Spinal cord (tissue), 10 donors: ENCODE results near the gene EXOC6B. TPM values are rescaled to one million over a fixed set of nuclear protein-coding genes. Genes with fewer than 3 reads are reported as not detected.

Experiments
- DNase-seq, 6 donors: peaks; one replicate each; pipeline versions ENCODE4 v3.0.0 to v3.0.0-alpha.2; 2013 to 2015; ENCODE audit warnings: low spot score in 6 of 6, low read depth in 4 of 6
- H3K27ac ChIP-seq: one replicate; pipeline ENCODE4 v1.5.1; 2013; ENCODE audit warnings: low read depth, low read length, control low read depth
- H3K27me3 ChIP-seq: one replicate; pipeline ENCODE4 v1.6.1; 2013; ENCODE audit warnings: low read length; ENCODE audit not compliant: control insufficient read depth, insufficient read depth
- H3K36me3 ChIP-seq: one replicate; pipeline ENCODE4 v1.6.1; 2013; ENCODE audit warnings: low read length; ENCODE audit not compliant: control insufficient read depth, insufficient read depth
- H3K4me1 ChIP-seq: one replicate; pipeline ENCODE4 v1.6.1; 2013; ENCODE audit warnings: low read length; ENCODE audit not compliant: control insufficient read depth, insufficient read depth
- H3K4me3 ChIP-seq: one replicate; pipeline ENCODE4 v1.5.1; 2013; ENCODE audit warnings: low read depth, low read length, control low read depth
- H3K9me3 ChIP-seq: one replicate; pipeline ENCODE4 v1.6.1; 2013; ENCODE audit warnings: low read length; ENCODE audit not compliant: control insufficient read depth, insufficient read depth
- WGBS: methylation state at CpG from one replicate; pipeline ENCODE4 v1.1.5; 2013; ENCODE audit warnings: missing lambda C conversion rate; ENCODE audit not compliant: insufficient coverage; 5-methylcytosine and 5-hydroxymethylcytosine counted together
- polyA plus RNA-seq, 2 donors: library from polyadenylated mRNA; unstranded; fragments of 120-200 nt; gene quantifications; one replicate each; pipeline ENCODE4 v1.2.1, GENCODE V29; 2013; ENCODE audit not compliant: insufficient read length in 2 of 2
- total RNA-seq, 2 donors: library from RNA; depleted of rRNA in 1 of 2; stranded (reverse); fragments of 120-200 nt in 1 of 2; fragments of >200 nt in 1 of 2; gene quantifications; one replicate each; pipeline versions ENCODE4 v1.2.3 to v1.2.4, GENCODE V29; 2013 to 2014
- donor health status: healthy.

EXOC6B gene
- total and polyA plus RNA-seq, 4 donors = 29.4 to 76.8 (median 38.0) TPM

DNA sequence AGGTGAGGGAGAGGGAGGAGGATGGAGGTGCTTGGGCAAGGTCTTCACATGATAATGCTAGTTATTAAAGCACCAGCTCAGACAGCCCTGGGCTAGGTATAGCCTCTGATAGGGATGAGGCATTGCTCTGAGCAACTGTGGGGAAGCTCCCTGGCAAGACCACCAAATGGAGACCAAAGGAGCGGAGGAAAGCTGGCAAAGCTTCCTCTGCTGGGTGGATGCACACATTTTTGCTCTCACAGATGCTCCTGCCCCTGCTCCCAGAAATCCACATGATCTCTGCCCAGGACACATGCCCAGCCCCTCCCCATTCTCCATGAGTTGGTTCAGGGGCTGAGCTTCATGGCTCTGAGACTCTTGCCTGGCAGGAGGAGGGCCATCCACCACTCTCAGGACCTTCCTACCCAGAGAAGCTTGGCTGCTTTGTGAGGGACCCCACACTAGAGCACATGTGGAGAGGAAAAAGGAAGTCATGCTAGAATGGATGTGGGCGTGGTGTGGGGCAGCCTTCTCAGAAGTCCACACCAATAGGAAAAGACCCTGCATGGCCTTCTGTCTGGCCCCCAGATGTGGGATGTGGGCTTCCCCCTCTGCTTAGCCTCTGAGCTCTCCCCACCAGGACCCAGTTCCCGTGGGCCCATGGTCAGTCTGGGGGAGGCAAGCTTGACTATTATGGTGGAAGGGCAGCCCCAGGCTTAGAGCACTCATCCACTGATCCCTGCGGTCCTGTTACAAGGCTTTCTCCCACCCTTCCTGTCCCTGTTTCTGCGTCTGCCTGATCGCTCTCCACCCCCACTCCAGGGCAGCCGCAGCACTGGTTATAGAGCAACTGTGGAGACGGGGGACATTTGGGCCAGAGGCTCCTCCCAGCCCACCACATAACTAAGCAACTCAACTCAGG, 667.7 kb downstream of the EXOC6B start:
- H3K36me3 ChIP-seq = peaks cover 3% of the 10 kb centered on the region
- H3K27ac ChIP-seq = no peak overlapping the region
- H3K4me1 ChIP-seq = peaks cover 23% of the 10 kb centered on the region
- DNase-seq = no peak
- WGBS = 76% methylated on average over 6 of the region's 8 CpGs
- H3K9me3 ChIP-seq = no peaks in the 10 kb centered on the region
- H3K4me3 ChIP-seq = no peak overlapping the region
- peaks cover 23% of the 10 kb centered on the region for H3K27me3 ChIP-seq

DNA sequence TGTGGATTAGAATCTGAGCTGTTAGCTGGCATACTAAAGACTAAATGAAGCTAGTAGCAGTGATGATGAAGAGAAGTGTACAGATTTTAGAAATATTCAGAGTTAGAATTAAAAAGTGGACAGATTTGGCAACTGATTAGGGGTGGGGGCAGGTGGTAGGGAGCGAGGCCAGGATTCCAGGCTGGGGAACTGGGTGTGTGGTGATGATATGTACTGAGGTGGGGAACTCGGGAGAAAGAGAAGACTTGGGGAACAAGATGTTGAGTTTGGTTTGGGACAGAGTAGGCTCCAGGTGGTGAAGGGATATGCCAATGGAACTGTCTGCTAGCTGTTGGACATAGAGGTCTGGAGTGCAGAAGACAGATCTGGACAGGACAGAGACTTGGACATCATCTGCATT, 669.0 kb downstream of the EXOC6B start:
- 80% methylated on average over 2 of the region's 2 CpGs for WGBS
- DNase-seq = no peak
- Histone ChIP-seq H3K9me3 (no peaks in the 10 kb centered on the region), H3K36me3 (peaks cover 3% of the 10 kb centered on the region), H3K4me1 (peaks cover 23% of the 10 kb centered on the region), H3K27ac (no peak overlapping the region), H3K4me3 (no peak overlapping the region), H3K27me3 (peaks cover 23% of the 10 kb centered on the region)

GRCh38 chr2:72155737-72156136, 670.1 kb downstream of the EXOC6B start:
- Histone ChIP-seq H3K27ac (no peak overlapping the region), H3K9me3 (no peaks in the 10 kb centered on the region), H3K4me1 (peaks cover 23% of the 10 kb centered on the region), H3K4me3 (no peak overlapping the region), H3K27me3 (peaks cover 28% of the 10 kb centered on the region), H3K36me3 (peaks cover 3% of the 10 kb centered on the region)
- WGBS = 96% methylated on average over 5 of the region's 5 CpGs
- DNase-seq = no peak

- WGBS = 69% methylated on average over 2 of the region's 3 CpGs
- H3K27me3 ChIP-seq = peaks cover 32% of the 10 kb centered on the region
Measured at GRCh38 chr2:72155151-72155550, 670.7 kb downstream of the EXOC6B start.

GRCh38 chr2:72154386-72154975, 671.4 kb downstream of the EXOC6B start:
- Histone ChIP-seq H3K27me3 (peaks cover 39% of the 10 kb centered on the region), H3K36me3 (peaks cover 3% of the 10 kb centered on the region), H3K9me3 (no peaks in the 10 kb centered on the region), H3K4me1 (peaks cover 32% of the 10 kb centered on the region), H3K4me3 (no peak overlapping the region), H3K27ac (no peak overlapping the region)
- DNase-seq = no peak
- WGBS = 66% methylated on average over 9 of the region's 16 CpGs

More at GRCh38 chr2:72155151-72155550, 670.7 kb downstream of the EXOC6B start:
- H3K4me1 ChIP-seq = peaks cover 28% of the 10 kb centered on the region
- DNase-seq = no peak
- H3K36me3 ChIP-seq = peaks cover 3% of the 10 kb centered on the region
- no peaks in the 10 kb centered on the region for H3K9me3 ChIP-seq
- H3K4me3 ChIP-seq = no peak overlapping the region
- H3K27ac ChIP-seq = no peak overlapping the region

GRCh38 chr2:72153924-72154323, 671.9 kb downstream of the EXOC6B start:
- Histone ChIP-seq H3K4me3 (no peak overlapping the region), H3K27me3 (peaks cover 44% of the 10 kb centered on the region), H3K27ac (no peak overlapping the region), H3K36me3 (peaks cover 3% of the 10 kb centered on the region), H3K9me3 (no peaks in the 10 kb centered on the region), H3K4me1 (peaks cover 32% of the 10 kb centered on the region)
- WGBS = 93% methylated on average over 2 of the region's 5 CpGs
- DNase-seq = no peak

DNA sequence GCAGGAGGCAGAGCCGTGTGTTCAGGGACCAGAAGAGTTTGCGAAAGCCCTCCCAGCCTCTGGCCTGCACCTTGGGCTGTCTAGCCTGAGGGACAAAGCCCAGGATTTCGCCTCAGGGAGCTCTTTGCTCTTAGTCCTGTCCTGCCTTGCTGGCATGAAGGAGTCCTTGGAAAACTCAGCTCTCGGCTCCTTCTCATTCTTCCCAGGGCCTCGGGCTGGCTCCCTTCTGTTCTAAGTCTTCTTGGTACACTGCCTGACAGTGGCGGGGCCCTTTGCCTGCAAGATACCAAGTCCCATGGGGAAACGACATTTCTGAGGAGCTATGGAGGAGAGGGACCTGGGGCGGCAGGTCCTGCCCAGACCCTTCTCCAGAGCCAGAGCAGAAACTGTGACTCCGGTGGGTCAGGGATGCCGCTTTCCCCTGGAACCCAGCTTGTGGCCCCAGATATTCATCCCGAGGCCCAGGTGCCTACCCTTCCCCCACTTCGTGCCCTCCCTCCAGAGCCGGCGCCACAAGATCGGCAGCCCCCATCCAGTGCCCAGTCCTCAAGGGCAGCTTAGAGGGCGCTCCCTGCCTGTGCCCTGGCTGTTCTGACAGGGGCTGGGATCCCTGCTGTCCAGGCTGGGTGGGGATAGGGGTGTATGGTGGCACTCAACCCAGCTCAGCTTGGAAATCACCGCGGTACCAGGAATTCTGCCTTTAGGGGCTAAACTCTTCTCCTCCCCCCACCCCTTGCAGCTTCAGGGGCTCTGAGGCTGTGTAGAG, 672.6 kb downstream of the EXOC6B start:
- peaks cover 3% of the 10 kb centered on the region for H3K36me3 ChIP-seq
- DNase-seq = no peak
- H3K9me3 ChIP-seq = no peaks in the 10 kb centered on the region
- H3K27ac ChIP-seq = no peak overlapping the region
- H3K27me3 ChIP-seq = peaks cover 48% of the 10 kb centered on the region
- WGBS = 81% methylated on average over 13 of the region's 18 CpGs
- peaks cover 29% of the 10 kb centered on the region for H3K4me1 ChIP-seq
- no peak overlapping the region for H3K4me3 ChIP-seq

DNA sequence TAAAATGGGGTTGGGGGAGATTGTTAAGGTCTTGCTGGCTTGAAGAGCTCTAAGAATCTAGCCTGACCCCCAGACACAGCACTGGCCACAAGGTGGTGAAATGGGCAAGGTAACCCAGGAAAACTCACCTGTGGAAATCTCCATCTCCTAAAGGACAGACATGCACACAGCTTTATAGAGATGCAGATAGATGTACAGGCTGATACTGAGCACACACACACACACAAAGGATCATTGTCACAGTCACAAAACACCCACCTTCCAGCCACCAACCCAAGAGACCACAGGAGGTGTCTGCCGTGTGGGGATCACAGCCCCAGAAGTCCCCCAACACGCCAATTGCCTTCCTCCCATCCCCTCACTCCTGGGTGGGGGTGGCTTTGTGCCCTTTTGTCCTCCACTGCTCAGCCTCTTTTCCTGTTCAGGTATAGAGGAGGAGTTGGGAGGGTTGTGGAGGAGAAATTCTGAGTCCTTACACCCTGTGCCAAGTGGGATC, 674.9 kb downstream of the EXOC6B start:
- H3K4me1 ChIP-seq = peaks cover 45% of the 10 kb centered on the region
- no peaks in the 10 kb centered on the region for H3K9me3 ChIP-seq
- H3K36me3 ChIP-seq = peaks cover 3% of the 10 kb centered on the region
- H3K4me3 ChIP-seq = no peak overlapping the region
- no CpG with 5 or more reads among the region's 2 CpGs for WGBS
- DNase-seq = peak in 1 of 6 donors; percentile 48
- peaks cover 64% of the 10 kb centered on the region for H3K27me3 ChIP-seq
- no peak overlapping the region for H3K27ac ChIP-seq

DNA sequence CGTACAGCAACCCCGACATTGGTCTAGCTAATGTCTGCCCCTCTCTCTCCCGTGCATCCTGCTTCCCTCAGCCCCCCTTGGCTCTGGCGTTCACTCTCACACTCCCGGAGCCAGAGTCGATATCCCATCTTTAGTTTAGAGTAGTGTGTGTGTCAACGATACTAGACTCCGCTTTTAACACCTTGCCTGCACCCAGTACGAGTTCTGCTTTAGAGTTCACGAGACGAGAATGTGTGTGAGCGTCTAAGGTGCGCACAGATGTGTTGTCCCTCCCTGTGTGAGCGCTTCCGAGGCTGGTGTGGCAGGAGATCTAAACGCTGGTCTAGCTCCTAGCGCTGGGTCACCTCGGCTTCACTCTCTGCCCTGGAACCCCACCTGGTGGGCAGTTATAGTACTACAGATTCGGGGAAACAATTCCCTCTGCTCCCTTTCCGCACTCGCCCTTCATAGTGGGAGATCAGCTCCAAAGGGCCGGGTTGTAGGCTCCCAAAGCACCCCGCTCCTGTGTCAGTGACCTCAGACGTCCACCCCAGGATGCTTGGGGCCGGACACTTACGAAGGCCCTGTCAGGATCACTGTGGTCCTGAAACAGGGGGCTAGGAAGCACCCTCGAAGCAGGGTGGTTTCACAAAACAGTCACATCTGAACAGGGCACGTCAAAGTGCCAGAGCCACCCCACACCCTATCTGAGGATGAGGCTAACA, 675.5 kb downstream of the EXOC6B start:
- DNase-seq = peak; percentile 77 to 96 (median 82)
- H3K9me3 ChIP-seq = no peaks in the 10 kb centered on the region
- peaks cover 70% of the 10 kb centered on the region for H3K27me3 ChIP-seq
- H3K4me1 ChIP-seq = peaks cover 51% of the 10 kb centered on the region
- 3% methylated on average over 20 of the region's 28 CpGs for WGBS
- H3K27ac ChIP-seq = no peak overlapping the region
- H3K4me3 ChIP-seq = no peak overlapping the region
- peaks cover 3% of the 10 kb centered on the region for H3K36me3 ChIP-seq
